ENCODE measurements around the gene PIGL.

PIGL gene

DNA sequence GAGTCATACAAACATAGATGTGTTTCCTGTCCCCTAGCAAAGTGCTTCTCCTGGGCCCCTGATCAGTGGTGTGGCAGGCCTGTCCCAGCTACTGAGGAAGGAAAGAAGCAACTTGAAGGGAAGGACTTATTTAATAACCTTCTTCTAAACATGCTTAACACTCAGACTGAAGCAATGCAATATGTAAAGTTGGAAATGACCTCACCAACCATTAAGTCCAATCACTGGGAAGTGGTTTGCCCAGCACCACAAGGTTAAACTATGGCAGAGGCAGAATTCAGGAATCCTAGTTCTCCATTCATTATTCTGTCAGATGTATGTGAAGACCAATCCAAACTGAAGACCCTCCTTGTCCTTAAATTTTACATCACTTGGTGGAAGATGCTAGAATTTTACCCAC, 97.2 kb downstream of the PIGL start:
- DNase-seq = no peak

GRCh38 chr17:16314859-16315258, 97.8 kb downstream of the PIGL start:
- no peak for DNase-seq

DNA sequence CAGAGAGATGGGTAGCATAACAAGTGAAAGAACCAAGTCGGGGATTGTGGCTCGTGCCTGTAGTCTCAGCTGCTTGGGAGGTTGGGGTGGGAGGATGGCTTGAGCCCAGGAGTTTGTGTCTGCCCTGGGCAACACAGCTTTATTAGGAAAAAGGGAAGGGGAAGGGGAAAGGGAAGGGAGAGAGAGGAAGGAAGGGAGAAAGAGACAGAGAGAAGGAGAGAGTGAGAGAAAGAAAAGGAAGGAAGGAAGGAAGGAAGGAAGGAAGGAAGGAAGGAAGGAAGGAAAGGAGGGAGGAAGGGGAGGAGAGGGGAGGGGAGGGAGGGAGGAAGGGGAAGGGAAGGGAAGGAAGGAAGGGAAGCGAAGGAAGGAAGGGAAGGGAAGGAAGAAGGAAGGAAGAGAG, 103.0 kb downstream of the PIGL start:
- DNase-seq = no peak

- DNase-seq = no peak
These were observed 105.6 kb downstream of the PIGL start for GRCh38 chr17:16322636-16323035.

- DNase-seq = no peak
These were observed 109.0 kb downstream of the PIGL start for GRCh38 chr17:16325964-16326363.

- DNase-seq = no peak
These were observed 110.0 kb downstream of the PIGL start for GRCh38 chr17:16327018-16327417.

GRCh38 chr17:16328997-16329396, 112.0 kb downstream of the PIGL start:
- no peak for DNase-seq

DNA sequence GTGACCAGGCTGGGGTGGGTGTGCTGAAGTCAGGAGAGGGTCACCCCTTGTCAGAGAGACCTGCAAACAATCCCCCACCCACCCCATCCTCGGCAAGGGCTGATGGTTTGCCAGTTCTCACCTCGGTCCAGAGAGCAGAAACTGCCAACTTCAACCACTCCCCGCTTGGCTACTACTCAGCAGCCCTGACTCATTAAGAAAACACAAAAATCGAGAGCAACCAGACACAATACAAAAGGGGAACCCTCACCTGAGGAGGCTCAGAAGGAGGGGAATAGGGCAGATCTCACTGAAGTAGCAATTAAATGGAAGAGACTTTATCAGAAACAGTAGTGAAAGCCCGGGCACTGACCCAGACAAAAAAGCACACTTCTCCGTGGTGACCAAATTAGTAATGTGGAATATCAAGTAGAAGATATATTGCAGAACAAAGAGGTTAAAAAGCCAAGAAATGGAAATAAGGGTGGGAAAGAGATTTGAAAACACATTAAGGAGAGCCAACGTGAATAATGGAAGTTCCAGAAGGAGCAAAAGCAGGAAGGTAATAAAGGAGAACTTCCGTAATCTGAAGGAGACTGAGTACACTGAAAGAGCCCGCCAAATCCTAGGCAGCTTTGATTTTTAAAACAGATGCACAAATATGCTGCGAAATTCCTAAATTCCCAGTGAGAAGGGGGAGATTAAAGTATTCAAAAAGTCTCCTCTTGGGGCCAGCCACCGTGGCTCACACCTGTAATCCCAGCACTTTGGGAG, 112.7 kb downstream of the PIGL start:
- no peak for DNase-seq

DNA sequence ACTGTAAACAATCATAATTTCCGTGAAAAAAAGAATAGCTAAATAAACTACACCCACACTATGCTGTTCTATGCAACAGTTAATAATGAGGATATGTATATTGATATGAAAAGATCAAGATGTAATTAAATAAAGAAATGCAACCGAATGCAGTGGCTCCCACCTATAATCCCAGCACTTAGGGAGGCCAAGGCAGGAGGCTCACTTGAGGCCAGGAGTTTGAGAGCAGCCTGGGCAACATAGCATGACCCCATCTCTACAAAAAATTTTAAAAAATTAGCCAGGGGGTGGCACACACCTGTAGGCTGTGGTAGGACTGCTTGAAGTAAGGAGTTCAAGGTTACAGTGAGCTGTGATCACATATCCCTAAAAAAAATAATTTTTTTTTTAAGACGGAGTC, 121.4 kb downstream of the PIGL start:
- no peak for DNase-seq

- DNase-seq = no peak
These were observed 122.4 kb downstream of the PIGL start for GRCh38 chr17:16339402-16339801.

DNA sequence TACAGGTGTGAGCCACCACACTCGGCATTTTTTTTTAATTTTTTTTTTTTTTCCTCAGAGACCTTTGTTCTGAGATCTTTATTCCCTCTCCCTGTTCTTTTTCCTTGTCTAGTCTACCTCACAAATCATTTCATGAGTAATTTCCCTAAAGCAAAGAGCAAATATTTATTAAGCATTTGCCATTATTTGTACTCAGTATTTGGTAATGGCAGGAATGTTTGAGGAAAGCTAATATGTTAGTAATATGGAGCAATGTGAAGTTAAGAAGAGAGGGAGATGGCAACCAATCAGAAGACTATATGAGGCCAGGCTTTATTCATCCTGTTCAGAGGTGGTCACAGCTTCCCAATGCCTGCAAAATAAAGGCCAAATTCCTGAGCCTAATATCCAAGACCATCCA, 122.9 kb downstream of the PIGL start:
- DNase-seq = no peak

DNA sequence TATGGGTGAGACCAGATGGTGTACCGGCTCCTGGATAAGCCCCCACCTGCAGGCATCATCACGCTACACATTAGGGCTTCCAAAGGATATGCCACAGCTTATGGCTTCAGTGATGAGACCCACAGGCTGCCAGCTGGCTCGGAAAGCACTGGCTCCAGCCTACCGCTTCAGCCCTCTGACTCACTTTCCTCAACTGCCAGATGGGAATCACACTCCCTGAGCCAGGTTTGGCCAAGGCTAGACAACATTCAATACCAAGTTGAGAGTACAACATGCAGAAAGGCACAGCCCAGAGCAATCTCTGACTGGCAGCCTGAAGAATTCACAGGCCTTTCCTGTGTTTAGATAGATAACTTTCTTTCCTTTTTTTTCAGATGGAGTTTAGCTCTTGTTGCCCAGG, 126.0 kb downstream of the PIGL start:
- no peak for DNase-seq

DNA sequence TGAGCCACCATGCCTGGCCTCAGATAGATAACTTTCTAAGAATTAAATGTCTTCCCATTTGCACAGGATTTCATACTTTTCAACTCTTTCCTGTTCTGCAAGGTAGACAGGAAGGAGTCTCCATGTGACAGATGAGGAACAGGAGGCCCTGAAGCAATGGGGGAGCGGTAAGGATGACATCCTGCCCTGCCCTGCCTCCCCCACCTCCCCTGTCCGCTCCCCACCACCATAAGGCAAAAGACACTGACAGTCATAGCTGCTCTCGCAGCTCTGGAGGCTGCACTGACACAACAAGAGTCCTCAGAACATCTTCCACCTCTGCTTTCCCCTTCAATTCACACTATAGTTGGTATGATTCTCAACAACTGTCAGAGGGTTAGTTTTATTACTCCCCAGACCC, 126.6 kb downstream of the PIGL start:
- no peak for DNase-seq

GRCh38 chr17:16345565-16345964, 128.6 kb downstream of the PIGL start:
- DNase-seq = no peak

DNA sequence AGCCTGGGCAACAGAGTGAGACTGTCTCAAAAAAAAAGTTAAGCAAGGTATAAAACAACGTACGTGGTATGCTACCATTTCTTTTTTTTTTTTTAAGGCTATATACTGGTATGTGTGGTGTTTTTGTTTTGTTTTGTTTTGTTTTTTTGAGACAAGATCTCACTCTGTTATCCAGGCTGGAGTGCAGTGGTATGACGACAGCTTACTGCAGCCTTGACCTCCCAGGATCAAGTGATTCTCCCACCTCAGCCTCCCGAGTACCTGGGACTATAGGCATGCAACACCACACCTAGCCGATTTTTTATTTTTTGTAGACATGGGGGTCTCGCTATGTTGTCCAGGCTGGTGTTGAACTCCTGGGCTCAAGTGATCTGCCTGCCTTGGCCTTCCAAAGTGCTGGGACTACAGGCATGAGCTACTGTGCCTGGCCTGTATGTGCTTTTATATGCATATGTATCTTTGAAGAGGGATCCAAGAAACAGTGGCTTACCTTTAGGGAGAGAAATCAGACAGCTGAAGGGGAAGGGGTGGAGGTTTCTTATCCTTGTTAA, 129.8 kb downstream of the PIGL start:
- DNase-seq = no peak

DNA sequence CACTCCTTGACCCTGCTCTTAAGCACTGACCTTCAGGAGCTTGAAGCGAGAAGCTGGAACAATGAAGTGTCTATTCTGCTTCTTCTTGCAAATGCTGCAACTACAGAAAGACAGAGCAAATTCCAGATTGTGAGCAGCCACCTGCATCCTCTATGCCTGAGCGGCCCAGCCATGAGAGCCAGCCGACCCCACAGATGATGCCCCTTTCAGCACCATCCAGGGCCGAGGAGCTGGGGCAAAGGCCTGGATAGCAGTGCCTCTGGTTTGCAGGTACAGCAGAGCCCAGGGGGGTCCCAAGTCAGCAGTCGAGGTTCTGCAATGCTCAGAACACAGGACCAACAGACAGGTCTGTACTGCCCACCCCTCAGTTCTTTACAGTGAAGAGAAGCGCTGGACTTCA, 131.6 kb downstream of the PIGL start:
- DNase-seq = no peak

DNA sequence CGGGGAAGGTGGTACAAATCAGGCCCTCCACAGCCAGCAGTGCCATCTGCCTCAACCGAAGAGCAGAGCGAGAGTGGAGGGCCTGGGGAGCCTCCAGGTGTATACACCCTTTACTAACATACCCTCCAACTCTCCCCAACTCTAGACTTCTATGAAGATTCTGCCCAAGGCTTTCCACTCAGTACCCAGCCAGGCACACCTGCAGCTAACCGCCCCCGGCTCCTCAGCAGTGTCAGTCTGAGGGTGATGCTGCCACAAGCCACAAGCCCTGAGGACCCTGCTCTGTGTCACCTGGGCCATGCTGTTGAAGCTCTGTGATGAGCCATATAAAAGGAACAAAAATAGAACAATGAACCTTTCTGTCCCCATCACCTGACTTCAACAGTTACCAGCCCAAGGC, 132.4 kb downstream of the PIGL start:
- no peak for DNase-seq

DNA sequence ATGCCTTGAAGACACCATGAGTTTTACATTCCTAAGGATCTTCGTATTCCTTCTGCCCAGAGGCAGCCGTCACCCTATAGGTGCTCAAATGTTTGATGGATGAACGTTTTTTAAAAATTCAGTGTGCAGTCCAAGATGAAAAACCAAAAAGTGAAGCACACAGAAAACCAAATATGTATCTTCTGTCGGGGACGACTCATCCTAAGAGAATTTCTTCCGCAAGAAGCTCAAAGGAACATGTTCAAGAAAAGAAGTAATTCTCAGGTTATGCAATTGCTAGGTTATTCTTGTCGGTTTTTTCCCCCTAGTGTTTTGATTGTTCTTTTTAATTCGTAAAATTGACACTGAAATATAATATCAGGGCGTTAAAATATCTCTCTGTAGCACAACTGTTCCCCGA, 134.8 kb downstream of the PIGL start:
- DNase-seq = no peak

- DNase-seq = no peak
These were observed 135.3 kb downstream of the PIGL start for GRCh38 chr17:16352303-16352666.

GRCh38 chr17:16352667-16353316, 135.8 kb downstream of the PIGL start:
- peak; percentile 12 for DNase-seq

DNA sequence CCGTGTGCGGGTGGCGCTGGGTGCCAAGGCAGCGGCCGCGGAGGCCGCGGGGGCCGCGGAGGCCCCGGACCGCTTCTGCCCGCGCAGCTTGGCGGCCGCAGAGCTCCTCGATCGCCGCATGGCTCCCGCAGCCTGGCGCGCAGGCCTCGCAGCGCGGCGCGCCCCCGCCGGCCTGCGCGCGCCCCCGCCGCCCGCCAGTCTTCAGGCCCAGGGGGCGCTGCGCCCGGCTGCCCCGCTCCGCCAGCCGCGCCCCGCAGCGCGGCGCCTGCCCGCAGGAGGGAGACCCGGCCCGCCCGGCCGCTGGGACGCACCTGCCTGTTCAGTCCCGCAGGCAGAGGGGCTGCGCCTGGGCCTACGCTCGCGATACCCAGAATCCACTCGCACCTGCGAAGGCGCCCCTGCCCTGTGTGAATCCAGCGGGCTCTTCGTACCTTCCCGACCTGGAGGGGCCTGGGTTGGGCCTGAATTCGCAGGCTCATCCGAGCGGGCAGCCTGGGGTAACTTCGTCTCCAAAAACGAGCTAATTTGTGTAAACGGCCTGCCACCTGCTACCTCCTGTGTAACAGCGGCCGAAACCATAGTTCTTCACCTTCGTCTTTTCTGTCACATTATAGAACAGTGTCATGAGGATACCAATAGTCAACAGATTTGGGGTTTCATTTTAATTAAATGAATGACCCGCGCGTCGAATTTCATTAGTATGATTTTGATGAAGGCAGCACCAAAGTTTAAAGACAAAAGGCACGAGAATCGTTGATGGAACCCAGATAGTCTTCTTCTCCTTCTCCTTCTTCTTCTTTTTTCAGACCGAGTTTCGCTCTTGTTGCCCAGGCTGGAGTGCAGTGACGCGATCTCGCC, 136.5 kb downstream of the PIGL start, which contains the start of gene CENPV:
Gene CENPV (minus strand): TSS at position 153 of the 858 bp plus-strand sequence. CDS start 33 bp downstream, at position 120.
- DNase-seq = no peak

- no peak for DNase-seq
These were observed 137.6 kb downstream of the PIGL start for GRCh38 chr17:16354585-16354984.

DNA sequence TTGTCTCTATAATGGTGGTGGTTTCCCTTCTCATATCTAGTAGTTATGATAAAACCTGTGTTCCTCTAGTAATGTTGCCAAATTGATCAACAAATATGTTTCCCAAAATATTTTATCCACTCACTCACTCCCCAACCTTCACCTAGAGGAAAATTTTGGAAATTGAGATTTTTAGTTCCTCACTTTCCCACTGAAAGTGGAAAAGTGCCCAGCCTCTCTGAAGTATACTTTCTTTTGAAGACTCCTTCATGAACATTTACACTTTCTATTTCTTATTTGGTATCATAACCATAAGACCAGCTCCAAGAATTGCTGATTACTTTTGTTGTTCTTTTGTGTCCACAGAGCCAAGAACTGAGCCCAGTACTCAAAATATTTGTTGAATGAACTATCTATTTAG, 141.4 kb downstream of the PIGL start:
- no peak for DNase-seq

- no peak for DNase-seq
These were observed 144.9 kb downstream of the PIGL start for GRCh38 chr17:16361874-16362273.
